OCI-LY7 (cell line): ENCODE data around the gene CDH23. TPM values are rescaled to one million over a fixed set of nuclear protein-coding genes. Genes with fewer than 3 reads are reported as not detected.

Experiments
- BruUV-seq: library from RNA; stranded (reverse); fragments of 400-500 nt; replicated peaks from 2 replicates; lab custom pipeline; 2021; lab: Mats Ljungman, UMichigan
- CTCF ChIA-PET: fragments of 300-600 bp; sonication (Branson Sonifier 250); formaldehyde crosslinking; loops from one replicate; lab custom pipeline; 2022; ENCODE audit warnings: antibody characterized with exemption; ENCODE audit not compliant: unreplicated experiment; lab: Charles Lee
- POLR2A ChIA-PET: fragments of 300-600 bp; sonication (Branson Sonifier 250); formaldehyde crosslinking; loops from one replicate; lab custom pipeline; 2022; ENCODE audit warnings: antibody characterized with exemption; lab: Charles Lee
- DNase-seq: peaks from one replicate; pipeline ENCODE4 v3.0.0-alpha.2; 2015; ENCODE audit warnings: low spot score
- H2AFZ ChIP-seq: fragments of 200-600 bp; sonication (generic), shearing (Covaris generic); 2 replicates; pipeline ENCODE4 v1.6.1; 2014; ENCODE audit warnings: mild to moderate bottlenecking, antibody characterized with exemption, low read length, moderate library complexity
- H3K27ac ChIP-seq: fragments of 200-600 bp; sonication (generic); 2 replicates; pipeline ENCODE4 v1.5.1; 2014; ENCODE audit warnings: mixed run types, low read depth, mild to moderate bottlenecking, moderate library complexity, low read length, inconsistent platforms; ENCODE audit not compliant: poor library complexity, severe bottlenecking
- H3K36me3 ChIP-seq: fragments of 200-600 bp; sonication (generic); 2 replicates; pipeline ENCODE4 v1.6.1; 2014; ENCODE audit warnings: mild to moderate bottlenecking, antibody characterized with exemption, low read length, moderate library complexity, mixed read lengths; ENCODE audit not compliant: insufficient read depth
- H3K4me1 ChIP-seq: fragments of 200-600 bp; sonication (generic); 2 replicates; pipeline ENCODE4 v1.5.1; 2014; ENCODE audit warnings: mild to moderate bottlenecking, low read length; ENCODE audit not compliant: insufficient read depth, poor library complexity, severe bottlenecking
- H3K4me2 ChIP-seq: fragments of 200-600 bp; sonication (generic); 2 replicates; pipeline ENCODE4 v1.6.1; 2014; ENCODE audit warnings: mild to moderate bottlenecking, low read length
- H3K4me3 ChIP-seq: fragments of 200-600 bp; sonication (generic); 2 replicates; pipeline ENCODE4 v1.5.1; 2014; ENCODE audit warnings: mild to moderate bottlenecking, low read depth, low read length; ENCODE audit not compliant: poor library complexity, severe bottlenecking
- H3K79me2 ChIP-seq: fragments of 200-600 bp; sonication (generic); 2 replicates; pipeline ENCODE4 v1.6.1; 2016; ENCODE audit warnings: low read depth, mild to moderate bottlenecking, low read length, moderate library complexity, mixed read lengths; ENCODE audit not compliant: insufficient read depth
- H3K9me2 ChIP-seq: fragments of 200-600 bp; sonication (generic); 2 replicates; pipeline ENCODE4 v1.6.1; 2016; ENCODE audit warnings: mild to moderate bottlenecking, low read length, mixed read lengths; ENCODE audit not compliant: insufficient read depth
- H3K9me3 ChIP-seq: fragments of 200-600 bp; sonication (generic); 2 replicates; pipeline ENCODE4 v1.6.1; 2014; ENCODE audit warnings: mild to moderate bottlenecking, mixed run types, low read length, mixed read lengths
- H4K20me1 ChIP-seq: fragments of 200-600 bp; sonication (generic); 2 replicates; pipeline ENCODE4 v1.6.1; 2014; ENCODE audit warnings: mild to moderate bottlenecking, antibody characterized with exemption, low read length, moderate library complexity, mixed read lengths; ENCODE audit not compliant: insufficient read depth
- CTCF ChIP-seq: fragments of 200-600 bp; sonication (generic); conservative IDR thresholded peaks from 2 replicates; pipeline ENCODE4 v1.5.1; 2014; ENCODE audit warnings: mild to moderate bottlenecking, antibody characterized with exemption, low read length, moderate library complexity, mixed read lengths
- EZH2phosphoT487 ChIP-seq: fragments of 200-600 bp; sonication (generic); IDR thresholded peaks from 2 replicates; pipeline ENCODE4 v1.6.1; 2018; ENCODE audit warnings: low read depth, borderline replicate concordance, mild to moderate bottlenecking, mixed run types, antibody characterized with exemption, low read length, moderate library complexity, mixed read lengths
- intact Hi-C: fragments of 100-400 bp; cut with micrococcal nuclease; formaldehyde crosslinking; loops from one replicate; pipeline ENCODE4 v1.10.0; 2022; ENCODE audit not compliant: unreplicated experiment
- total RNA-seq, 2 experiments: library from RNA; depleted of rRNA in 1 of 2; stranded (reverse); fragments of >200 nt in 1 of 2; shearing (Covaris generic) in 1 of 2; gene quantifications; 2 replicates each; pipeline ENCODE4 v1.2.3, GENCODE V29; 2014 to 2022

Gene CDH23
- total RNA-seq, 2 experiments from 2014 or later, result 0.92 to 9.9 TPM

DNA sequence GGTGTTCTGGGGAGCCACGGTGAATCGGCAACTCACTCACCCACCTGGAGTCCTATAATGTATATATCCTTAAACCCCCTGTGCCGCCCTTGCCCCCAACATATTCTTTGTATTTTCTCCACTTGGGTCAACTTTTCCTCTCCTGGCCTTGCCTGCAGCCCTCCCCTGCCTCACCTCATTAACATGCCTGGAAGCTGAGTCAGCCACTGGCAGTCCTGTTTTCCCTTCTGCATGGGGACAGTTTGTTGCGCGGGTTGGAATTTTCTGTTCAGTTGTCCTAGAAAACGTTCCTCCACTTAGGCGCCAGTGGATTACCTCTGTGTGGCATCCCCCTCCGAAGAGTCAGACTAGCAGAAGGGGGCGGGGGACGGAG is 225.4 kb downstream of the CDH23 start:
- no peak for DNase-seq
- POLR2A ChIA-PET, result interaction anchor here (0.8 kb wide), 1 partner anchor 17 kb away, joined by 8 read pairs; no protein-coding TSS in a partner anchor
- Histone ChIP-seq H2AFZ (peak overlapping the region; percentile 61; the same call in 1 of the 2 replicates), H3K9me2 (no peaks in the 10 kb centered on the region), H3K79me2 (no peaks in the 10 kb centered on the region), H3K9me3 (no peaks in the 10 kb centered on the region), H3K4me1 (peaks cover 84% of the 10 kb centered on the region), H4K20me1 (no peaks in the 10 kb centered on the region), H3K4me3 (peak overlapping the region; percentile 46), H3K4me2 (peak overlapping the region; percentile 73), H3K36me3 (no peaks in the 10 kb centered on the region), H3K27ac (peak overlapping the region; percentile 84)
- TF ChIP-seq CTCF, result no peak
- TF ChIP-seq EZH2phosphoT487, result no peak
- intact Hi-C loops, result loop anchor here (5.0 kb wide), 1 partner anchor 70 kb away; no protein-coding TSS in a partner anchor
- CTCF ChIA-PET, result interaction anchor here (1.5 to 3.2 kb wide), 2 partner anchors 17 to 91 kb away, joined by 3 to 19 read pairs; no protein-coding TSS in a partner anchor
- BruUV-seq, result no TSS peak

GRCh38 chr10:71622616-71623015 is 225.9 kb downstream of the CDH23 start:
- ChIA-PET POLR2A (interaction anchor here (1.2 to 1.6 kb wide), 3 partner anchors 16 to 26 kb away, joined by 3 to 5 read pairs (median 4); no protein-coding TSS in a partner anchor), CTCF (interaction anchor here (1.2 to 3.2 kb wide), 3 partner anchors 16 to 90 kb away, joined by 3 to 19 read pairs (median 4); no protein-coding TSS in a partner anchor)
- Histone ChIP-seq H3K9me3 (no peaks in the 10 kb centered on the region), H3K4me2 (peak overlapping the region; percentile 73), H3K4me3 (peak overlapping the region; percentile 46), H3K4me1 (peaks cover 84% of the 10 kb centered on the region), H2AFZ (peak overlapping the region; percentile 89), H3K79me2 (no peaks in the 10 kb centered on the region), H3K36me3 (no peaks in the 10 kb centered on the region), H3K27ac (peak overlapping the region; percentile 84), H4K20me1 (no peaks in the 10 kb centered on the region), H3K9me2 (no peaks in the 10 kb centered on the region)
- intact Hi-C loops, result loop anchor here (5.0 kb wide), 1 partner anchor 70 kb away; no protein-coding TSS in a partner anchor
- BruUV-seq, result no TSS peak
- no peak for DNase-seq
- TF ChIP-seq CTCF, result no peak
- no peak for TF ChIP-seq EZH2phosphoT487
